Bronchial epithelial cell (primary cell): ENCODE results near the gene SEPTIN5. TPM values are rescaled to one million over a fixed set of nuclear protein-coding genes. Genes with fewer than 3 reads are reported as not detected.

ENCODE experiments used
- DNase-seq: peaks from one replicate; pipeline ENCODE4 v3.0.0-alpha.2; 2010; ENCODE audit warnings: low read depth
- FAIRE-seq: peaks from 2 replicates; lab custom pipeline; 2011; peaks lifted over from hg19 to GRCh38; lab: Jason Lieb, UNC
- H3K27me3 ChIP-seq: 2 replicates; pipeline ENCODE4 v1.5.1; 2011; ENCODE audit warnings: low read length; ENCODE audit not compliant: control insufficient read depth, insufficient read depth
- H3K36me3 ChIP-seq: 2 replicates; pipeline ENCODE4 v1.5.1; 2011; ENCODE audit warnings: low read length; ENCODE audit not compliant: control insufficient read depth, insufficient read depth
- H3K4me3 ChIP-seq: 2 replicates; pipeline ENCODE4 v1.5.1; 2011; ENCODE audit warnings: mild to moderate bottlenecking, low read depth, low read length, control low read depth
- total RNA-seq: library from RNA; depleted of rRNA; stranded (reverse); fragments of >200 nt; gene quantifications from 2 replicates; pipeline ENCODE4 v1.2.1, GENCODE V29; 2014
- TF ChIP-seq, protein P1 (sequence below): IDR thresholded peaks from 2 replicates; pipeline ENCODE4 v1.5.1; 2011; ENCODE audit warnings: mild to moderate bottlenecking, moderate library complexity, low read length, control low read depth, inconsistent platforms; ENCODE audit not compliant: insufficient read depth, severe bottlenecking

Gene SEPTIN5
- total RNA-seq, 1 donor from 2014 or later: 5.8 TPM

DNA sequence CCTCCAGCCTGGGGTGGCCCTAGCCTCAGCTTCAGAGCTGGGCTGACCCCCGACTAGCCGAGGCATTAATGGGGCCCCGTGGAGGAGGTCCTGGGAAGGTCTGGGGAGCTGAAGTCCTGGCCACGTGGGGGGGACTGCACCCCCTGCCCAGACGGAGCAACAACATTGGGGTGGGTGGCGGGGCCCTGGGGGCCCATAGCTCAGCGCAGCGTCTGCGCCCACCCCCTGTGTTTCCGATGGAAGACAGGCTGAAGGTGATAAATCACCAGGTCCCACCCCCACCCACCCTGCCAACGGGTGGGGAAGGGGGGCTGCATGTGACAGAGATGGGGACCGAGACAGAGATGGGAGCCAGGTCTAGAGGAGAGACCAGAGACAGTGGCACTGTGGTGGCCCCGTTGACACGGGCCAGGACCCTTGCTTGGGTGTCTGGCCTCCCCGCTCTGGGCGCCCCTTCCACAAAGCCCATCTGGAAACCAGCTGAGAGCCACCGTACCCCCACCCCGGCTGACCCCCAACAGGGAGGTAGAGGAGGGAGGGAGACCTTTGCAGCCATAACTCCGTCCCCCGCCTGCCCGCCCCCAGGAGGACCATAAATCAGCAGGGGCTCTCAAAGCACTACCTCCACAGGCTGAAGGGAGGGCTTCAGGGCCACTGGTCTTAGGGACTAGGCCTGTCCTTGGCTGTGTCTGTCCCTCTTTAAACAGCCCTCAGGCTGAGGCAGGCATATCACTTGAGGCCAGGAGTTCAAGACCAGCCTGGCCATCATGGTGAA, 17.2 kb downstream of the SEPTIN5 start:
- DNase-seq: no peak
- H3K27me3 ChIP-seq: no peaks in the 10 kb centered on the region
- no peaks in the 10 kb centered on the region for H3K36me3 ChIP-seq
- TF ChIP-seq, protein P1, sequence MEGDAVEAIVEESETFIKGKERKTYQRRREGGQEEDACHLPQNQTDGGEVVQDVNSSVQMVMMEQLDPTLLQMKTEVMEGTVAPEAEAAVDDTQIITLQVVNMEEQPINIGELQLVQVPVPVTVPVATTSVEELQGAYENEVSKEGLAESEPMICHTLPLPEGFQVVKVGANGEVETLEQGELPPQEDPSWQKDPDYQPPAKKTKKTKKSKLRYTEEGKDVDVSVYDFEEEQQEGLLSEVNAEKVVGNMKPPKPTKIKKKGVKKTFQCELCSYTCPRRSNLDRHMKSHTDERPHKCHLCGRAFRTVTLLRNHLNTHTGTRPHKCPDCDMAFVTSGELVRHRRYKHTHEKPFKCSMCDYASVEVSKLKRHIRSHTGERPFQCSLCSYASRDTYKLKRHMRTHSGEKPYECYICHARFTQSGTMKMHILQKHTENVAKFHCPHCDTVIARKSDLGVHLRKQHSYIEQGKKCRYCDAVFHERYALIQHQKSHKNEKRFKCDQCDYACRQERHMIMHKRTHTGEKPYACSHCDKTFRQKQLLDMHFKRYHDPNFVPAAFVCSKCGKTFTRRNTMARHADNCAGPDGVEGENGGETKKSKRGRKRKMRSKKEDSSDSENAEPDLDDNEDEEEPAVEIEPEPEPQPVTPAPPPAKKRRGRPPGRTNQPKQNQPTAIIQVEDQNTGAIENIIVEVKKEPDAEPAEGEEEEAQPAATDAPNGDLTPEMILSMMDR: no peak
- no peak overlapping the region for H3K4me3 ChIP-seq
- no peak for FAIRE-seq

DNA sequence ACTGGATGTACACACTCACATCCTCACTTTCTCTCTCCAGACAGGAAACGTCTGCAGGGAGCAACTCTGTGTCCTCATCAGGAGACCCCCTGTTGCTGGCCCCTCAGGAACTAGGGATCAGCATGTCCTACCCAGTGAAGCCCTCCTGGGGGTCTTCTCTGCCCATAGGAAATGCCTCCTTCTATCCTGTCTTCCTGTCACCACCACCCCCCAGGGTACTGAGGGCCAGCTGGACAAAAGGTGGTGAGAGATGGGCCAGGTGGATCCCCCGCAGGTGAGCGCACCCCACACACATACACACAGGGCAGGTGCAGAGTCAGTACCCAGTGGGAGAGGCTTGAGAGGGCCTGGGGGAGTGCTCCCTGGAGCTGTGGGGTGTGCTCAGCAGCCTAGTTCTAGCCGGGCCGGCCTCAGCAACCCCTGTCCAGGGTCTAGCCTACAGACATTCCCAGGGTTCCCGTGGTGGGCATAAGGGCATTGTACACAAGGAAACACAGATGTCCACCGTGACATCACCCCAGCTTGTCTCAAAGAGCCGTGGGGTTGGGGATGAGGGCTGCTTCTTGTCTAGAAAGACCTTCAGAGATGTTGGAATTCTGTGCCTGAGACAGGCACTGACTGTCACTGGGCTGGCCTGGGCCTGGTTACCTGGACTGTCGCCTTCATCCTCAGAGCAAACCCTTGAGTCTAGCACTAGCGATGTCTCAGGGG, 18.3 kb downstream of the SEPTIN5 start:
- Histone ChIP-seq H3K27me3 (no peaks in the 10 kb centered on the region), H3K4me3 (no peak overlapping the region), H3K36me3 (no peaks in the 10 kb centered on the region)
- TF ChIP-seq, protein P1: no peak
- FAIRE-seq (no peak), DNase-seq (no peak)

DNA sequence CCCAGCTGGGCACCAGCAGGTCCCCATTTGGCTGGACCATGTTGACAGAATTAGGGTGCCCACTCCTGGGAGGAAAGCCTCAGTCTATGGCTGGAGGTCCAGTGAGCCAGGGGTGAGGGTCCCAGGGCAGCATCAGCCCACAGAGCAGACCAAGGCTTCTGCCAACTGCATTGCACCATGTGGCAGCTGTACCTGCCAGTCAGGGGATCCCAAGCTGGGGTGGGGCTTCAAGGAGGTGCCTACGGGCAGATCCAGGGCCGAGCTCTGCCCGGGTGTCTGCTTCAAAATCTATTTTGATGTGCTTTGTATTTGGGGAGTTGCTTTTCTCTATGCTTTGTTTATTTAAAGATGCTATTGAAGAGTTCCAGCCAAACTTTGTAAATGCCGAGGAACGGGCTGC, 19.5 kb downstream of the SEPTIN5 start:
- no peak for FAIRE-seq
- TF ChIP-seq, protein P1: no peak
- Histone ChIP-seq H3K4me3 (no peak overlapping the region), H3K27me3 (no peaks in the 10 kb centered on the region), H3K36me3 (no peaks in the 10 kb centered on the region)
- DNase-seq: no peak

DNA sequence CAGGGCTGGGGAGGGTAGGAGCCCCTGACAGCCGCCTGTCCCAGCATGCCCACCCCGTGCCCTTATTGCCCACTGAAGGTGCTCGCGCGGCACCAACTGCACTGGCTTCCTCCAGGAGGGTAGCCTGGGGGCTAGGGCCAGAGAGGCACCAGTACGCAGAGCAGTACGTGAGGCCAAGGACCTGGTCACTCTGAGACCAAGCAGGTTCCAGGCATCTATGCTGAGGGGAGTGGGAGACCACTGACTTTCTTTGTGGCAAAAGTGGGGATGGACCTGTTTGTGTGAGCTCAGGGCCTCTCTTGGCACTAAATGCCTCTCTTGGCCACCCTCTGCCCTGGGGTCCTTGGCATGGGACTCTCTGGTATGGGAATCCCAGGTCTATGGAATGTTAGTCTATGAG, 19.9 kb downstream of the SEPTIN5 start:
- Histone ChIP-seq H3K36me3 (no peaks in the 10 kb centered on the region), H3K4me3 (no peak overlapping the region), H3K27me3 (no peaks in the 10 kb centered on the region)
- no peak for DNase-seq
- no peak for FAIRE-seq
- TF ChIP-seq, protein P1: no peak

DNA sequence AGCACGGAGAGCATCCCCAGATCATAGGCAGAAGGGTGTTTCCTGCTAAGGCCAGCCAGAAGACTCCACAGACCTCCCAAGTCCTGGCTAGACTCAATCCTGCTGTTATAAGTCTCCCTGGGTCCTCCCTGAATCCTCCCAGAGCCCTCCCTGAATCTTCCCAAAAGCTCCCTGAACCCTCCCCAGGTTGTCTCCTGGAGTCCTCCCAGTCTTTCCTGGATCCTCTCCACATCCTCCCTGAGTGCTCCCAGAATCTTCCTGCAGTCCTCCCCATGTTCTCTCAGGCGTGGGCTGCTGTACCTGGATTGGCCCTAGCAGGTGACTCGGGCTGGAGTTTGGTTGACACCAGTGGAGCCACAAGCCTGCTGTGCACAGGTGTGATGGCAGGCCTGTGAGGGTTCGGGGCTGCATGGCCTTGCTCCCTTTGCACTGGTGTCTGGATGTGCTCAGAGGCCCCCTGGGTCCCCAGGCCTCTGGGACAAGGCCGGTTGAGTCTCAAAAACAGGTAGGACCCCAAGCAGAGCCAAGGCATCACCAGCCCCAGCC, 20.6 kb downstream of the SEPTIN5 start:
- Histone ChIP-seq H3K27me3 (no peaks in the 10 kb centered on the region), H3K4me3 (no peak overlapping the region), H3K36me3 (no peaks in the 10 kb centered on the region)
- TF ChIP-seq, protein P1: no peak
- FAIRE-seq (no peak), DNase-seq (no peak)
